ENCODE measurements around the gene MZT2A.
"Not testable (repeated sequence)": the region's sequence is repeated elsewhere in the genome, so short reads cannot be mapped to it uniquely, and the experiment has no call there.

MZT2A gene

GRCh38 chr2:131503587-131503986 lies 11.4 kb upstream of the MZT2A start:
- WGBS, result 98% methylated on average over 4 of the region's 4 CpGs
- H3K36me3 ChIP-seq (ENCODE audit: control insufficient read depth in 1 of 2, insufficient read depth in 2 of 2, low read depth in 1 of 2, low read length in 2 of 2), result peaks cover 72 to 82% of the 10 kb centered on the region in 2 experiments
- not testable (repeated sequence) for H2BK120ac ChIP-seq (ENCODE audit: low read depth, low read length); H3K4me2 ChIP-seq (ENCODE audit: low read length, poor library complexity, severe bottlenecking); H2AFZ ChIP-seq (ENCODE audit: low read depth, low read length); H3K14ac ChIP-seq (ENCODE audit: low read length in 2 of 2); H3K23ac ChIP-seq (ENCODE audit: low read length in 2 of 2); H3K9me3 ChIP-seq (ENCODE audit: control insufficient read depth, low read length); H4K91ac ChIP-seq (ENCODE audit: low read length); DNase-seq; H3K27ac ChIP-seq (ENCODE audit: low read length, poor library complexity, severe bottlenecking); H2AK5ac ChIP-seq (ENCODE audit: low read length, severe bottlenecking); H2BK12ac ChIP-seq (ENCODE audit: low read length in 2 of 2); H3K4ac ChIP-seq (ENCODE audit: low read depth in 1 of 2, low read length in 2 of 2); H2BK5ac ChIP-seq (ENCODE audit: low read depth, low read length, poor library complexity, severe bottlenecking); H4K8ac ChIP-seq (ENCODE audit: low read length); H2BK15ac ChIP-seq (ENCODE audit: low read depth, poor library complexity, severe bottlenecking); H3K4me3 ChIP-seq (ENCODE audit: insufficient read depth in 1 of 2, low read depth in 1 of 2, low read length in 2 of 2); H3K4me1 ChIP-seq (ENCODE audit: control insufficient read depth, insufficient read depth, low read depth, low read length); H3K27me3 ChIP-seq (ENCODE audit: control insufficient read depth in 1 of 2, insufficient read depth in 1 of 2, low read length in 2 of 2); H3K9ac ChIP-seq (ENCODE audit: low read length); H3K18ac ChIP-seq (ENCODE audit: low read depth in 1 of 2, low read length in 2 of 2)
- H3K79me1 ChIP-seq (replicated peaks; ENCODE audit: low read length, poor library complexity, severe bottlenecking), result peaks cover 33% of the 10 kb centered on the region

- H3K9me3 ChIP-seq (ENCODE audit: control insufficient read depth, low read length); H3K4me2 ChIP-seq (ENCODE audit: low read length, poor library complexity, severe bottlenecking); H3K14ac ChIP-seq (ENCODE audit: low read length in 2 of 2); H3K18ac ChIP-seq (ENCODE audit: low read depth in 1 of 2, low read length in 2 of 2); H2BK12ac ChIP-seq (ENCODE audit: low read length in 2 of 2); H3K27me3 ChIP-seq (ENCODE audit: control insufficient read depth in 1 of 2, insufficient read depth in 1 of 2, low read length in 2 of 2); H2BK5ac ChIP-seq (ENCODE audit: low read depth, low read length, poor library complexity, severe bottlenecking); H2BK15ac ChIP-seq (ENCODE audit: low read depth, poor library complexity, severe bottlenecking); H3K4me3 ChIP-seq (ENCODE audit: insufficient read depth in 1 of 2, low read depth in 1 of 2, low read length in 2 of 2); H2BK120ac ChIP-seq (ENCODE audit: low read depth, low read length); H4K91ac ChIP-seq (ENCODE audit: low read length); H3K27ac ChIP-seq (ENCODE audit: low read length, poor library complexity, severe bottlenecking); H2AFZ ChIP-seq (ENCODE audit: low read depth, low read length); H3K23ac ChIP-seq (ENCODE audit: low read length in 2 of 2); H2AK5ac ChIP-seq (ENCODE audit: low read length, severe bottlenecking); H3K4ac ChIP-seq (ENCODE audit: low read depth in 1 of 2, low read length in 2 of 2); H4K8ac ChIP-seq (ENCODE audit: low read length): not testable (repeated sequence)
- DNase-seq, result peak; percentile 38
- Histone ChIP-seq H3K9ac (ENCODE audit: low read length) (peak overlapping the region; percentile 53), H3K4me1 (ENCODE audit: control insufficient read depth, insufficient read depth, low read depth, low read length) (peaks cover 10% of the 10 kb centered on the region), H3K36me3 (ENCODE audit: control insufficient read depth in 1 of 2, insufficient read depth in 2 of 2, low read depth in 1 of 2, low read length in 2 of 2) (peaks cover 31 to 41% of the 10 kb centered on the region in 2 experiments), H3K79me1 (replicated peaks; ENCODE audit: low read length, poor library complexity, severe bottlenecking) (peaks cover 16% of the 10 kb centered on the region)
- WGBS, result 94% methylated on average over 8 of the region's 8 CpGs
Observed at GRCh38 chr2:131498321-131498973, 6.2 kb upstream of the MZT2A start.

- not testable (repeated sequence) for H3K4me2 ChIP-seq (ENCODE audit: low read length, poor library complexity, severe bottlenecking); H2AFZ ChIP-seq (ENCODE audit: low read depth, low read length); H3K4ac ChIP-seq (ENCODE audit: low read depth in 1 of 2, low read length in 2 of 2); H3K23ac ChIP-seq (ENCODE audit: low read length in 2 of 2); H3K27me3 ChIP-seq (ENCODE audit: control insufficient read depth in 1 of 2, insufficient read depth in 1 of 2, low read length in 2 of 2); H3K9ac ChIP-seq (ENCODE audit: low read length); H4K91ac ChIP-seq (ENCODE audit: low read length); H2BK120ac ChIP-seq (ENCODE audit: low read depth, low read length); H3K27ac ChIP-seq (ENCODE audit: low read length, poor library complexity, severe bottlenecking); H3K9me3 ChIP-seq (ENCODE audit: control insufficient read depth, low read length); H3K18ac ChIP-seq (ENCODE audit: low read depth in 1 of 2, low read length in 2 of 2); H2AK5ac ChIP-seq (ENCODE audit: low read length, severe bottlenecking); H3K79me1 ChIP-seq (replicated peaks; ENCODE audit: low read length, poor library complexity, severe bottlenecking); H4K8ac ChIP-seq (ENCODE audit: low read length); H2BK12ac ChIP-seq (ENCODE audit: low read length in 2 of 2); H3K4me3 ChIP-seq (ENCODE audit: insufficient read depth in 1 of 2, low read depth in 1 of 2, low read length in 2 of 2); H2BK5ac ChIP-seq (ENCODE audit: low read depth, low read length, poor library complexity, severe bottlenecking); DNase-seq; H3K14ac ChIP-seq (ENCODE audit: low read length in 2 of 2); H2BK15ac ChIP-seq (ENCODE audit: low read depth, poor library complexity, severe bottlenecking)
- WGBS, result no CpG with 5 or more reads among the region's 1 CpG
- H3K4me1 ChIP-seq (ENCODE audit: control insufficient read depth, insufficient read depth, low read depth, low read length), result peaks cover 17% of the 10 kb centered on the region
- peaks cover 6 to 14% of the 10 kb centered on the region in 2 experiments for H3K36me3 ChIP-seq (ENCODE audit: control insufficient read depth in 1 of 2, insufficient read depth in 2 of 2, low read depth in 1 of 2, low read length in 2 of 2)
Observed at GRCh38 chr2:131495506-131495905, 3.3 kb upstream of the MZT2A start.

DNA sequence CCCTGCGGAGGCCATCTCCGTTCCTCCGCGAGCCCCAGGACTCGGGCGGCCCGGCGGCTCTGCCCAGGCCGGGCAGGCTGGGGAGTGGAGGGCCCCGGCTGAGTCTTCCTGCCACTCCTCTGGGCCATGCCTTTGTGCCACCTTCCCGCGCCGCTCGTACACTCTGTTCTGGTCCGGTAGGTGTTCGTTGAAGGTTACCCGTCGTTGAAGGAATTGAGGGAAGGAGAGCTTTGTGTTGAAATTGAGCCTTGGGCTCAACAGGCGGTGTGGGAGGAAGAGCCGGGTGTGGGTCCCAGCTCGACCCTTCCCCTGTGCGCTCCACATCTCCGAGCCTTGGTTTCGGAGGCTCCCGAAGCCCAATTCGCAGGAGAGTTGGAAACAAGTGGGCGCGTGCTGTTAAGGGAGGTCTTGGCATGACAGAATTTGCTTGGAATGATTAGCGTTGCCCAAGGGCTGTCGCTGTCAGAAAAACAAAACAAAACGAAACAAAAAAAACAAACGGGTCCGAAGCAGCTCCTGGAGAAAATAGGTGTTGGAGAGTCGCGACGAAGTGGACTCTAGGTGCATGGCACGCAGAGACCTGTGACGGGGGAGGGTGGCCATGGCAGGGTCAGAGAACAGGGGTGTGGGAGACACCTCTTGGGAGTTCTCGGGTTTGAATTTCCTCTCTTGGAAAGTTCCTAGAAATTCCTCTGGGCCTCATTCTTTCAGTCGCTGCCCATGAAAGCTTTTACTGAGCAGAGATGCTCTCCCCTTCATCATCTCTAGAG lies 1.2 kb upstream of the MZT2A start:
- under 1% methylated on average over 40 of the region's 40 CpGs for whole genome bisulfite sequencing
- peak overlapping the region; percentile 83 to 99 for H3K4me3 ChIP-seq (ENCODE audit: insufficient read depth in 1 of 2, low read depth in 1 of 2, low read length in 2 of 2)
- H2BK15ac ChIP-seq (ENCODE audit: low read depth, poor library complexity, severe bottlenecking), result no peak overlapping the region
- no peak overlapping the region for H2BK5ac ChIP-seq (ENCODE audit: low read depth, low read length, poor library complexity, severe bottlenecking)
- H3K36me3 ChIP-seq (ENCODE audit: control insufficient read depth in 1 of 2, insufficient read depth in 2 of 2, low read depth in 1 of 2, low read length in 2 of 2), result peaks cover 10 to 13% of the 10 kb centered on the region in 2 experiments
- H3K9me3 ChIP-seq (ENCODE audit: control insufficient read depth, low read length), result no peaks in the 10 kb centered on the region
- H3K18ac ChIP-seq (ENCODE audit: low read depth in 1 of 2, low read length in 2 of 2), result peak overlapping the region; percentile 2 to 61
- peaks cover 4% of the 10 kb centered on the region for H3K79me1 ChIP-seq (replicated peaks; ENCODE audit: low read length, poor library complexity, severe bottlenecking)
- H4K8ac ChIP-seq (ENCODE audit: low read length), result peak overlapping the region; percentile 66
- no peak overlapping the region for H3K27ac ChIP-seq (ENCODE audit: low read length, poor library complexity, severe bottlenecking)
- H3K4me1 ChIP-seq (ENCODE audit: control insufficient read depth, insufficient read depth, low read depth, low read length), result peaks cover 29% of the 10 kb centered on the region
- peak overlapping the region; percentile 19 for H2AFZ ChIP-seq (ENCODE audit: low read depth, low read length)
- peak; percentile 23 for DNase-seq
- H3K4ac ChIP-seq (ENCODE audit: low read depth in 1 of 2, low read length in 2 of 2), result peak overlapping the region; percentile 31 to 70
- no peak overlapping the region for H2AK5ac ChIP-seq (ENCODE audit: low read length, severe bottlenecking)
- no peak overlapping the region for H3K14ac ChIP-seq (ENCODE audit: low read length in 2 of 2)
- peak overlapping the region; percentile 96 for H3K9ac ChIP-seq (ENCODE audit: low read length)
- no peak overlapping the region for H2BK12ac ChIP-seq (ENCODE audit: low read length in 2 of 2)
- peak overlapping the region; percentile 83 for H3K4me2 ChIP-seq (ENCODE audit: low read length, poor library complexity, severe bottlenecking)
- H4K91ac ChIP-seq (ENCODE audit: low read length), result peak overlapping the region; percentile 81
- no peaks in the 10 kb centered on the region for H3K27me3 ChIP-seq (ENCODE audit: control insufficient read depth in 1 of 2, insufficient read depth in 1 of 2, low read length in 2 of 2)
- peak overlapping the region; percentile 61 for H2BK120ac ChIP-seq (ENCODE audit: low read depth, low read length)
- H3K23ac ChIP-seq (ENCODE audit: low read length in 2 of 2), result peak overlapping the region in 1 of 2 experiments; percentile 2

Measured in mesenchymal stem cell (in vitro differentiated cells and primary cell).